ENCODE measurements around the gene SLAMF6.
A peak's percentile ranks its signal among the peaks of the same experiment; 100 is the strongest.

The SLAMF6 gene

DNA sequence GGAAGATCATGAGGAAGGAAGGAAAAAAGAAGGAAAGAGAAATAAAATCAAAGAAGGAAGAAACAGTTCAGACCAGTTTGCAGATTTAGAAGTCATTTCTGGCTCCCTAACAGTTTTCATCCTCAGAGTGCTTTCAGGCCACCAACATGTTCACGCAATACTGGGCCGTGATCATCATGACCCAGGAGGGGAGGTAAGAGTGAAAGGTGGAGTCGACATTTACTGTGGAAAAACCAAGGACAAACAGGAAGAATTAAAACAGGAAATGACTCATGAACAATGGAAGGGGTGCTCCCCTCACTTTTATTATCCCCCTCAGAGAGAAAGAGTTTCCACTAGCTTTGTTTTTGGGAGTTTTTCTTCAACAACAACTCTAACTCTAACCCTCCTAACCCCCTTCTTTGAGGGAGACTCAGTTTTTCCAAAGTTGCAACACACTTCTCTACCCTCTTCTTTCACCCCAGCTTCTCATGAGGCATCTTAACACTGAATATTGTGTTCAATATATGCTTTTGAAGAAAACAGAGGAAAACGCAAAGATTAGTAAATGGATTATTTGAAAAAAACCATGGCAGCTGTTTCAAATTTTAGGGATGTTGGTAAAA, 62.3 kb downstream of the SLAMF6 start:
- DNase-seq = no peak

DNA sequence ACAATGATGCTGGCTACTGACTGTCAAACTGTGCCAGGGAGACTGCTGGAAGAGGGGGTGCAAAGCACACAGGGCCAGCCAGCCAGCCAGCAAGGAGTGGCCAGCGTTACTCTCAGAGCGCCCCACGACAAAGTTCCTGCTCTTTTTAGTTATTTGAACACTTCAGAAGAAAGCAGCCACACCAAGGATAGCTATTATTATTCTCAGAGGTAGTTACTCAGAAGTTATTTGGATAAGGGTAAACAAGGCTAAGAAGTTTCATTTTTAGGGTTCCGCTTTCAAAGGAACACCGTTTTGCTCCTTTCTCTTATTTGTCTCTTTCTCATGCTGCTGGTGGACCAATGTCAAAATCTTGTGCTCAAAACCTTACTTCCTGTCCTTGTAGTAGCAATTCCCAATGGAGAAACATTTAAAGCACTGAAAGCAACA, 62.8 kb downstream of the SLAMF6 start:
- no peak for DNase-seq

DNA sequence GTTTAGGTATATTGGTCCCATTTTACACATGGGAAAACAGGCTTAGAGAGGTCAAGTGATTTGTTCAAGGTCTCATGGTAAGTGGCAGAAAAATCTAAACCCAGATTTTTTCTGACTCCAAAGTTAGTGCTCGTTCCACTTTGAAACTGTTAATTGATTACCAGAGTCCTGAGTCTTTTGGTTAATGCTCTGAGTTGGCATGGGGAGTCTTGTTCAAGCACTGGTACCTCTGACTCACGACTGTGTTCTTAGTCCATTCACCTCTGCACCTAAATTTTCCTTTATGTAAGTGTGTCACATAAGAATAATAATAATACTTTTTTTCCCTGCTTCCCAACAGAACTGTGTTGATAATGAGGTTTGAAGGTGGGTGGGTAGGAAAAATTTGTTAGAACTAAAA, 63.4 kb downstream of the SLAMF6 start:
- no peak for DNase-seq

DNA sequence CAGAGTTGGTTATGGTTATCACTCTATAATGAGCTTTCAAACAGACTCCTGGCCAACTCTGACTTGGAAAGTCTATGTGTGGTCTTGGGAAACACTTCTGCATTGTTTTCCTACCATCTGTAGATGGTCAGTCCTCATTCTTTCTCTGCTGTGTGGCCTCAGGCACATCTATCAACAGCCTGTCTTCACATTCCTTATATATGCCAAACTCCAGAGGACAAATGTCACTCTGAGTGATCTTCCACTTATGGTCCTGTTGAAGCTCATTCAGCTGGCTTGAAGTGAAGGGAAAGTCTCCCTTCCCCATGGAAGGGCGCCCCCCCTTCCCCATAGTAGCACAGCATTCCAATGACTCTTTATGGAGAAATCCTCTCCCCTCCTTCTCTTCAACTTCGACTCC, 64.0 kb downstream of the SLAMF6 start:
- DNase-seq = peak; percentile 79

DNA sequence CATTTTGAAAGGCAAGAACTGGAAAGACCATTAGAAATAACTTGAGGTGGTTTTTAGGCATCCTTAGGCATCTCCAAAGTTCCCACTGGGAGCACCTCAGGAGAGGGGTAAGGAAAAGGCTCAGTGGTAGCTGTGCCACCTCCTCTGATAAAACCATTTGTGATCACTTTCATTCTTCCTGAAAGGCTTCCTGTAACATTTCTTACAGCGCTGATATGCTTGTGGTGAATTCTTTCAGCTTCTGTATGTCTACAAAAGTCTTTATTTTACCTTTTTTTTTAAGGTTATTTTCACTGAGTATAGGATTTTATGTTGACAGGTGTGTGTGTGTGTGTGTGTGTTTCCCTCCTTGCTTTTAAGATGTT, 67.9 kb downstream of the SLAMF6 start:
- DNase-seq = no peak

DNA sequence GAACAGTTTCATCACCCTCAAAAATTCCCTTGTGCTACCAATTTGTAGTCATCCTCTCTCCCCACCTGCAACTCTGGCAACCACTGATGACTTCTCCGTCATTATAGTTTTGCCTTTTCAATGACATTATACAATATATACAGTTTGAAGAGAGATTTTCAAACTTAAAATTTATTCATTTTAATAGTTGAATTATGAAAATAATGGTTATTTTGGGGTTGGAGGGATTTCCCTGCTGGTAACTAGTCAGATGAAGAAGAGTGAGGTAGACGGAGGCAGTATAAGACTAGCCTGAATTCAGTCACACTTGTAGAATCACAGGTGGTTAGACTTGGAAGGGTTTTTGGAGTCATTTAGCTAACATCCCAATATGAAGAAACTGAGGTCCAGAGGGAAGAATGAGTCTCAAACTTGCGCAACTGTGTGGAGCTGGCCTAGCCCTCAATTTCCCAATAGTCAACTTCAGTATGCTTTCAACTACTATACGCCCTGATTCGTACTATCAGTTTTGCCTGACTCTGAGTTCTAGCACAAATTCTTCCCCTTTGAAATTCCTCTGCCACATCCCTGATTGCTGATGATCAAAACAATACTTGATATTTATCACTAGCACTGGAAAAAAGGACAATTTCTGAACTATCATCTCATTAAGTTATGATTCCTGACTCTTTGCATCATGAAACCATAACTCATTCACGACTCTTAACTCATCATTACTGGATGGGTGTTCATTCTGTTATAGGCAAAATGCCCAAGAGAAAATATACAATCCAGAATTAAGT, 68.5 kb downstream of the SLAMF6 start:
- no peak for DNase-seq

DNA sequence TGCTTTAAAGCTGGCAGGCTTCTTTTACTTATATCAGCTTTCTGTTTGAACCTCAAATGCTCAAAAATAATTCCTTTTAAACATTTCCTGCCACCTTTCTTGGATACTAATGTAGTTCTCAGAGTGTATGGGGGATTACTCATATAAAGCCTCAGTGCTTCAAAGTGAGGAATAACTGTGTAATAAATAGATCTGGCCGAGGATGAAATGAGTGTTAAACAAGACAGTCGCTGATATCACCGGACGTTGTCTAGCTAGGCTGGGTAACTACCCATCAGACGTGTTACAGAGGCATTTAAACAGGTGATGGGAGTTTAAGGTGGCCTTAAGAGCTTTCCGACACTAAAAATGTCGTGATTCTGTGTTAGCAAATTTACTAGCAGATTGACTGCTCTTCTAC, 69.6 kb downstream of the SLAMF6 start:
- no peak for DNase-seq

DNA sequence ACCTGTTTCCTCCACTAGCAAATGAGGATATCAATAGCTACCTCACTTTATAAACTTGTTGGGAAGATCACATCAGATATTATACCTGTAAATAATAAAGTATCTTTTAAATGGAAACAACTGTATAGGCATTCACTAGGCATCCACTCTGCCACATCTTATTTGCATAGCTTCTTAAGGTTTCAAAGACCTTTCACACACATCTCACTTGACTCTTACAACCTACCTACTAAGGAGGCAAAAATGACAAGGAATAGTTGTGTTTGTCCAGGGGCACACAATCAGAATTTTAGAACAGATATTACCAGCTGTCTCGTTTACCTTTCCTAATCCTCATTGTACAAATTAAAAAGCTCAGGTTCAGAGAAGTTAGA, 71.2 kb downstream of the SLAMF6 start:
- DNase-seq = no peak

DNA sequence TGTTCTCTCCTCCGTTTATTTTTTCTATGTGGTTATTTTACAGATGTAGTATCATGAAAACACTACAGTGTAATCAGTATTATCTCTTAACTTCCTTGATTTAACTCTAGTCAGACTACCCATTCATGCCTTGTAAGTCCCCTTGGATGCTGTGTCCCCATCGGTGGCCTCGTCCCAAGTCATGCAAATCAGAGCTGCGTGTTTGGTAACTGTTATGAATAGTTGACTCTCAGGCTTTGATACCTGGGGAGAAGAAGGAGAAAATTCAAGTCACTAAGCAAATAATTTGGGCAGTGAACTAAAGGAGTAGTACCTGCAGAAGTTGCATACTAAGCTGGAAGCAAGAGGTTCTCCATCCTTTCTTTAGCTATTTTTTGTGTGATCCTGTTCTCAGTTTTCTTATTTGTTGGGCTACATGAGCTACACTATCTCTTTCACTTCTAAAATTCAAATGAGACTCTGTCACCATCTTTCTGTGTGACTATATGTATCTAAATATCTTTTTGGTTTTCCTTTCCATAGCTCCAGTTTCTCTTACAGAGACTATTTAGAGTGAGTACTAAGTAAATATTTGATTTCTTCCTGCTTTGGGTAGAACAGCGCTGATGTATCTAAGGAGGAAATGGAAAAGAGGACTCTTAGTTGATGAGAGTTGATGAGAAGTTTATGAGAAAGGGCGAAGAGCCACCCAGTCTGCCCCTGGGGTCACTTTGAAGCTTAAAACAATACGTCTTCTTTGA, 71.8 kb downstream of the SLAMF6 start:
- no peak for DNase-seq

DNA sequence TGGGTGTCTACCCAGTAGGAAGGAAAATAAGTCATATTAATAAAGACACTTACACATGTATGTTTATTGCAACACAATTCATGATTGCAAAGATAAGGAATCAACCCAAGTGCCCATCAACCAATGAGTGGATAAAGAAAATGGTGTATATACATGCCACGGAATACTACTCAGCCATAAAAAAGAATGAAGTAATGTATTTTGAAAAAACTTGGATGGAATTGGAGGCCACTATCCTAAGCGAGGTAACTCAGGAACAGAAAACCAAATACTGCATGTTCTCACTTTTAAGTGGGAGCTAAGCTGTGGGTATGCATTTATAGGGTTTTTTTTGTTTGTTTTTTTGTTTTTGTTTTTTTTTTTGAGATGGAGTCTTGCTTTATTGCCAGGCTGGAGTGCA, 73.6 kb downstream of the SLAMF6 start:
- no peak for DNase-seq

DNA sequence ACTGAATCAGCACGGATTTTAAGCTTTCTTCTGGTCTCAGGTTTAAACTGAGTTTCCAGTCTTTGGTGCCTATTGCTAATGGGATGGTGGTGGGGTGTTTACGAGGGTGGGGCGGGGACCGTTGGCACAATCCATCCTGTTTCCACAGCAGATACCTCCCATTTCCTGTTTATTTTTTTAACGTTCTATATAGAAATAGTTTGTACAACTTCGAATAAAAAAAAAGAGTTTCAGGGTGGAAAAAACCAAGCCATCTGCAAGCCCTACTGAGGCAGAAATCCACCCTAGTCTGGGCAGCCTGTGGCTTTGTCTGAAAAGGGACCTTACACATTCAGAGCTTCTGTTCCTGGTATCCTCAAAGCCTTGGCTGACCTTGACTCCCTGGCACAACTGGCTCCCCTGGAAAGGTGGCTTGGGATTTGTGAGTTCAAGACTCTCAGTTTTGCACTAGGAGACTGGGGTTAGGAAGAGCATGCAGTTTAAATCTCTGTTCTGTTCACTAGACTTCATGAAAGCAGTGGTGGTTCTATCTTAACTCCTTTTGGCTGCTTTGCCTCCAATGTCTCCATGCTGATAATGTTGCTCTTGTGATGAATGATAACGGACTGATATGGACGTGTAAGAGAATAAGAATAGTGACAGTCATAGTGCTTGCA, 76.0 kb downstream of the SLAMF6 start:
- DNase-seq = no peak

DNA sequence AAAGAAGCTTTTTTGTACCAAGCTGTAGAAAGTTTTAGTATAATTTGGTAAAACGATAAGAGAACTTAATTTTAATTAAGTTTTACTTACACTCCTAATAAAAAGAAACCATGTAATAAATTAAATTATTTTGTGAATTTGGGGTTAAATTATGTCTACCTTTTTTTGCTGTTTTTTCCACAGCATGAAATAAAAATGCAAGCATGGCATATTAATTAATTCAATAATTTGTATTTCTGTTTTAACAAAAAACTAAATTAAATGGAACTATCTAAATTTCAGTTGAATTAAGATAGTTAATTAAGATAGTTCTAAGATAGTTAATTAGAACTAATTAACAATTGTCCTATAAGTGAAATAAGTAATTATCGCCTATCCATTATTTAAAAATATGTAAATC, 83.3 kb downstream of the SLAMF6 start:
- no peak for DNase-seq

DNA sequence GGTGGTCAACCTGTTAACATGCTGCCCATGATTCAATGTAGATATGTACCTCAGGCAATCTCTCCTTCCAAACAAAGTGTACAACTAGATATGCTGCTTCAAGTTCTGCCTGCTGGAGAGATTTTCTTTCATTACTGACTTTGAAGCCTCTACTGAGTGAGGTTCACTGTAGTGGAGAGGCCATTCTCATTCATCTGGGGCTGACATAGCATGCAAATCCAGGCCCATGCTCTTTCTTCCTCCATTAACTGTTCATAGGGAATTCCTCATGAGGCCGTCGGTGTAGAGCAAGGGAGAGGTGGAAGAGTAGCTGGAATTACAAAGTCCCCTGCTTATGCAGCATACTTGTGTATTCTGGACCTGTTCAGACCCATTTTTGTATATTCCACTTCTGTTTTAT, 84.1 kb downstream of the SLAMF6 start:
- no peak for DNase-seq

DNA sequence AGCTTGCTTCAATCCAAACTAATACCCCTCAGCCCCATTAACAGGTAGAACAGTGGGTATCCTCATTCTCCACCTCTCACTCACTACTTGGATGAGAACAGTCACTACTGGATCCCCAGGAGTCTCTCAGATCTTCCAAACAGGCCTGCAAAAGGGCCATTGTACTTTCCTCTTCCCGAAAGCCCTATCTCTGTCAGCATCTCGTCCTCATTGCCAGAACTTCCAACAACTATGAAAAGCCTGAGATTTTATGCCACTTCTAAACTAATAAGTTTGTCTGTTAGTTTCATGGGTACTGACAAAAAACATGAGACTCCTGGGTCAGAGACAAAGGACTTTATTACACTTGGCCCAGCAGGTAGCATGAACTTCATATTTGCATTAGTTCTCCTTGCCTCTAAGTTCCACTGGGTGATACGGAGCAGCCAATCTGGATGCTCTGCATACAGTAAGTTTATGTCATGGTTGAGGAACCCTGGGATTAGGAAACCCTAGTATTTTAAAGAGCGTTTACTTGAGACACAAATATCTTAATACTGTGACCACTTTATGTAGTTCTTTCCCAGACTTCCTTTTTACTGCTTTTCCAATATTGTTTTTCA, 84.6 kb downstream of the SLAMF6 start:
- DNase-seq = no peak

DNA sequence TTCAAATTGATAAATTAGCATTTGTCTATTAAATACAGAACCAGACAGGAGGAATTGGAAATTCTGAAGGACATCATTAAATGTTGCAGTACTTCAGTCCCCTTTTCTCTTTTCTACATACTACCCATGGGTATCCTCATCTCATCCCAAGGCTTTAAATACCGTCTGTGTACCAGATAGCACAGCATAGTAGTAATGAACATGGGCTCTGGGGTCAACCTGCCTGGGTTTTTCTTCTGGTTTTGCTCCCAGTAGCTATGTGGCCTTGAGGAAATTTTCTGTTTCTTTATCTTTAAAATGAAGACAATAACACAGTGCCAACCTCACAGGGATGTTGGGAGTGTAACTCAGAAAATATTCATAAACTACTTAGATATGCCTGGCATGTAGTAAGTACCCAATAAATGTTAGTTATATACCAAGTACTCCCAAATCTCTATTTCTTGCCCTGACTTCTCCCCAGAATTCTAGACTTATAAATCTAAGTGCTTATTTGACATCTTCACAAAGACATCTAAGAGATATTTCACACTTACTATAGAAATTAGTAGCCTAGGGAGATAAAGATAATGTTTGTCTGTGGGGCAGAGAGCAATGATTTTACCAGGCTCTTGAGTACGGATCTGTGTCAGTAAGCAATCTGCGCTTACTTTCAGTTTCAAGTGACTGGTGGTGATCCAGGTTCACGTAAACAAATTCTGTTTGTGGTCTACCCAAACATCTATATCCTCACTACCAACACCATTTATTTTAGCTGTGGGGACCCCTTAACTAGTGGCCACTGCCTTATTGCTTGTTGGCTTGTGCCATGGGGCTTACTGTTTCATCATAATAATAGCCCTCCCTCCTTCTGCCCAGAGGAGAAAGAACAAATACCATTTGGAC, 85.4 kb downstream of the SLAMF6 start:
- no peak for DNase-seq

DNA sequence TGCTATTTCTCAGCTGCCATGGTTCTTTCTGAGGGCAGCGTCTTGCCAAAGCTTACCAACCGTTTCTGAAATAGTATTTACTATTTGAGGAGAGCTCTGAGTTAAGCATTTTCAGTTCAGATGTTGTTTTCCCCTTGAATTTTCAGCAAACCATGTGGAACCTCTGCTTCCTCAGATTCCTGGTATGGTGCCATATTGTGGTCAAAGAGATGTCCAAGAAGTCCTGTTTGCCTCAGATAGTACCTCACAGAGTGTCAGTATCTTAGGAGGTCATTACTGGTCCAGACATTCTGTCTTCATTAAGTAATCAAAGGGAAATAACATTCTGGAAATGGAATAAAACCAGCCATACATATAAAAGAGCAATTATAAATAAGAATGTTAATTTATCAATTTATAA, 86.1 kb downstream of the SLAMF6 start:
- no peak for DNase-seq
